CD4-positive, alpha-beta T cell (primary cell): ENCODE measurements around the gene SLC25A31. TPM values are rescaled to one million over a fixed set of nuclear protein-coding genes. Genes with fewer than 3 reads are reported as not detected.

Source experiments
- ATAC-seq: fragments of 200-7000 bp; cut with Tn5 transposase; one replicate; pipeline ENCODE4 v1.10.0; 2022; ENCODE audit warnings: mild to moderate bottlenecking; ENCODE audit not compliant: poor library complexity
- CTCF ChIA-PET: fragments of 350-600 bp; sonication (Branson Sonifier 250); formaldehyde crosslinking; loops from one replicate; lab custom pipeline; 2021; ENCODE audit warnings: antibody characterized with exemption, inconsistent platforms; lab: Charles Lee
- POLR2A ChIA-PET: fragments of 350-600 bp; sonication (Branson Sonifier 250); formaldehyde crosslinking; loops from one replicate; lab custom pipeline; 2021; ENCODE audit warnings: antibody characterized with exemption, inconsistent platforms; lab: Charles Lee
- DNase-seq, 14 experiments: peaks; one replicate each; pipeline ENCODE4 v3.0.0-alpha.2; 2013 to 2020; ENCODE audit warnings: mixed read lengths in 2 of 14
- H3K27ac ChIP-seq, 2 donors: one replicate each; pipeline versions ENCODE4 v1.5.1 to v1.7.0; 2013; ENCODE audit warnings: low read length in 2 of 2, low read depth in 1 of 2, mild to moderate bottlenecking in 1 of 2
- H3K27me3 ChIP-seq, 2 experiments: 1 replicate in 1 of 2; 2 replicates in 1 of 2; pipeline versions ENCODE4 v1.6.1 to v1.7.0; 2013; ENCODE audit warnings: low read length in 2 of 2, control low read depth in 1 of 2, mild to moderate bottlenecking in 1 of 2, moderate library complexity in 1 of 2; ENCODE audit not compliant: insufficient read depth in 2 of 2, control insufficient read depth in 1 of 2
- H3K36me3 ChIP-seq: one replicate; pipeline ENCODE4 v1.6.1; 2013; ENCODE audit warnings: low read length, control low read depth; ENCODE audit not compliant: insufficient read depth
- H3K4me1 ChIP-seq: one replicate; pipeline ENCODE4 v1.6.1; 2013; ENCODE audit warnings: low read length, control low read depth; ENCODE audit not compliant: insufficient read depth
- H3K4me3 ChIP-seq: one replicate; pipeline ENCODE4 v1.5.1; 2013; ENCODE audit warnings: mild to moderate bottlenecking, low read length, moderate library complexity
- H3K9me3 ChIP-seq, 2 experiments: 1 replicate in 1 of 2; 2 replicates in 1 of 2; pipeline versions ENCODE4 v1.6.1 to v1.7.0; 2013; ENCODE audit warnings: low read length in 2 of 2, mild to moderate bottlenecking in 2 of 2, control low read depth in 1 of 2, moderate library complexity in 1 of 2; ENCODE audit not compliant: control insufficient read depth in 1 of 2, insufficient read depth in 1 of 2
- H3K27ac Mint-ChIP-seq: one replicate; pipeline ENCODE4 v1.8.0; 2020; ENCODE audit warnings: mixed read lengths
- H3K27me3 Mint-ChIP-seq: one replicate; pipeline ENCODE4 v1.8.0; 2021; ENCODE audit warnings: mixed read lengths
- H3K36me3 Mint-ChIP-seq: one replicate; pipeline ENCODE4 v1.8.0; 2021; ENCODE audit warnings: low read depth, mixed read lengths
- H3K4me1 Mint-ChIP-seq: one replicate; pipeline ENCODE4 v1.8.0; 2021; ENCODE audit warnings: low read depth, mixed read lengths
- H3K4me3 Mint-ChIP-seq: one replicate; pipeline ENCODE4 v1.8.0; 2020; ENCODE audit warnings: mild to moderate bottlenecking, mixed read lengths
- H3K9me3 Mint-ChIP-seq: one replicate; pipeline ENCODE4 v1.8.0; 2020; ENCODE audit warnings: mixed read lengths
- intact Hi-C, 2 experiments: fragments of 100-400 bp; cut with DNase I in 1 of 2; cut with micrococcal nuclease in 1 of 2; formaldehyde crosslinking; loops; one replicate each; pipeline versions ENCODE4 v1.15.1 to v1.9.0; 2023 to 2025; cut with DNase I, micrococcal nuclease
- total RNA-seq, 174 experiments: library from RNA in 2 of 174; stranded (reverse) in 2 of 174; gene quantifications; one replicate each; pipeline ENCODE4 v1.2.3 and lab custom pipeline; 2021 to 2026
- TF ChIP-seq, protein P1 (sequence below): fragments of 200-600 bp; IDR thresholded peaks from one replicate; pipeline ENCODE4 v1.8.0; 2022; ENCODE audit warnings: antibody characterized with exemption, mild to moderate bottlenecking

SLC25A31 gene
- total RNA-seq, 2 experiments from 2014 or later = not detected

DNA sequence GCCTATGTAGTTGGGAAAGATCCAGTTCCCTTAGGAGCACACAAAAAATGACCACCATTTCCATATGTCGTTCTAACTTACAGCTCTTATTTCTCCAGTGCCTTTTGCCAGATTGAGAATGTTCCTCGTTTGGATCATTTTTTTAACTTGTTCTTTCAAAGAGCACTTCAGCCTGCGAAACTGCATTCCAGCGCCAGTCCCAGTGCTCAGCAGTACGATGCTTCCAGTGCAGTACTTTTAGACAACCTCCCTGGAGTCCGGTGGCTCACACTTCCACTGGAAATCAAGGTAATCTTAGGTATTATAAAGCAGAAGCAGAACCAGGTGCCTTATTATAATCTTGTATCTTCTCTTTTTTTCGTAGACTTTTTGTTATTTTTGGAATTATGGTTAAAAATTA is 42.6 kb upstream of the SLC25A31 start:
- POLR2A ChIA-PET = no interaction called here

GRCh38 chr4:127698789-127699200 is 31.4 kb upstream of the SLC25A31 start:
- ATAC-seq (no peak), DNase-seq (peak in 2 of 14 experiments; percentile 11 to 20)
- Histone ChIP-seq H3K27me3 (no peaks in the 10 kb centered on the region), H3K36me3 (no peaks in the 10 kb centered on the region), H3K4me1 (no peaks in the 10 kb centered on the region), H3K4me3 (no peak overlapping the region), H3K9me3 (no peaks in the 10 kb centered on the region), H3K27ac (no peak overlapping the region)
- H3K4me1 Mint-ChIP-seq = no peaks in the 10 kb centered on the region
- peaks cover 10% of the 10 kb centered on the region for H3K9me3 Mint-ChIP-seq
- no peaks in the 10 kb centered on the region for H3K36me3 Mint-ChIP-seq
- POLR2A ChIA-PET = no interaction called here
- no peak overlapping the region for H3K4me3 Mint-ChIP-seq
- CTCF ChIA-PET = no interaction called here
- H3K27me3 Mint-ChIP-seq = peaks cover 7% of the 10 kb centered on the region
- TF ChIP-seq, protein P1, sequence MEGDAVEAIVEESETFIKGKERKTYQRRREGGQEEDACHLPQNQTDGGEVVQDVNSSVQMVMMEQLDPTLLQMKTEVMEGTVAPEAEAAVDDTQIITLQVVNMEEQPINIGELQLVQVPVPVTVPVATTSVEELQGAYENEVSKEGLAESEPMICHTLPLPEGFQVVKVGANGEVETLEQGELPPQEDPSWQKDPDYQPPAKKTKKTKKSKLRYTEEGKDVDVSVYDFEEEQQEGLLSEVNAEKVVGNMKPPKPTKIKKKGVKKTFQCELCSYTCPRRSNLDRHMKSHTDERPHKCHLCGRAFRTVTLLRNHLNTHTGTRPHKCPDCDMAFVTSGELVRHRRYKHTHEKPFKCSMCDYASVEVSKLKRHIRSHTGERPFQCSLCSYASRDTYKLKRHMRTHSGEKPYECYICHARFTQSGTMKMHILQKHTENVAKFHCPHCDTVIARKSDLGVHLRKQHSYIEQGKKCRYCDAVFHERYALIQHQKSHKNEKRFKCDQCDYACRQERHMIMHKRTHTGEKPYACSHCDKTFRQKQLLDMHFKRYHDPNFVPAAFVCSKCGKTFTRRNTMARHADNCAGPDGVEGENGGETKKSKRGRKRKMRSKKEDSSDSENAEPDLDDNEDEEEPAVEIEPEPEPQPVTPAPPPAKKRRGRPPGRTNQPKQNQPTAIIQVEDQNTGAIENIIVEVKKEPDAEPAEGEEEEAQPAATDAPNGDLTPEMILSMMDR = no peak
- intact Hi-C loops = no loop called here
- H3K27ac Mint-ChIP-seq = no peak overlapping the region

More for the DNA sequence above, 42.6 kb upstream of the SLC25A31 start:
- CTCF ChIA-PET = no interaction called here
- Mint-ChIP-seq H3K9me3 (no peaks in the 10 kb centered on the region), H3K27ac (no peak overlapping the region), H3K4me3 (no peak overlapping the region), H3K36me3 (no peaks in the 10 kb centered on the region), H3K27me3 (no peaks in the 10 kb centered on the region), H3K4me1 (no peaks in the 10 kb centered on the region)
- Histone ChIP-seq H3K9me3 (no peaks in the 10 kb centered on the region), H3K36me3 (no peaks in the 10 kb centered on the region), H3K27ac (no peak overlapping the region), H3K4me3 (no peak overlapping the region), H3K4me1 (no peaks in the 10 kb centered on the region), H3K27me3 (no peaks in the 10 kb centered on the region)
- DNase-seq = no peak
- TF ChIP-seq, protein P1 = no peak
- intact Hi-C loops = no loop called here
- ATAC-seq = no peak

GRCh38 chr4:127708985-127709384 is 21.2 kb upstream of the SLC25A31 start:
- CTCF ChIA-PET = no interaction called here
- Mint-ChIP-seq H3K9me3 (no peaks in the 10 kb centered on the region), H3K4me3 (no peak overlapping the region), H3K27me3 (peaks cover 11% of the 10 kb centered on the region), H3K4me1 (no peaks in the 10 kb centered on the region), H3K36me3 (no peaks in the 10 kb centered on the region), H3K27ac (no peak overlapping the region)
- no peaks in the 10 kb centered on the region for H3K36me3 ChIP-seq
- ATAC-seq (no peak), DNase-seq (no peak)
- TF ChIP-seq, protein P1 = no peak
- H3K27ac ChIP-seq = no peak overlapping the region
- POLR2A ChIA-PET = no interaction called here
- no peaks in the 10 kb centered on the region for H3K4me1 ChIP-seq
- H3K9me3 ChIP-seq = no peaks in the 10 kb centered on the region
- no peaks in the 10 kb centered on the region for H3K27me3 ChIP-seq
- intact Hi-C loops = no loop called here
- no peak overlapping the region for H3K4me3 ChIP-seq
